Endodermal cell (in vitro differentiated cells): Measurements from ENCODE around the gene AGRN. TPM values are rescaled to one million over a fixed set of nuclear protein-coding genes. Genes with fewer than 3 reads are reported as not detected.
A peak's percentile ranks its signal among the peaks of the same experiment; 100 is the strongest.
"Not testable (repeated sequence)": the region's sequence is repeated elsewhere in the genome, so short reads cannot be mapped to it uniquely, and the experiment has no call there.

ENCODE experiments used
- DNase-seq: peaks from one replicate; pipeline ENCODE4 v3.0.0-alpha.2; 2017
- H3K27ac ChIP-seq: 2 replicates; pipeline ENCODE4 v1.5.1; 2013; ENCODE audit warnings: mild to moderate bottlenecking, low read depth, low read length, moderate library complexity
- H3K27me3 ChIP-seq: 2 replicates; pipeline ENCODE4 v1.6.1; 2013; ENCODE audit warnings: mild to moderate bottlenecking, low read length, moderate library complexity; ENCODE audit not compliant: insufficient read depth, control insufficient read depth, poor library complexity, severe bottlenecking
- H3K36me3 ChIP-seq: 2 replicates; pipeline ENCODE4 v1.7.0; 2013; ENCODE audit warnings: mild to moderate bottlenecking, low read length, moderate library complexity; ENCODE audit not compliant: control insufficient read depth, insufficient read depth
- H3K4me1 ChIP-seq: one replicate; pipeline ENCODE4 v1.7.0; 2013; ENCODE audit warnings: low read length; ENCODE audit not compliant: control insufficient read depth, insufficient read depth
- H3K4me3 ChIP-seq: 2 replicates; pipeline ENCODE4 v1.5.1; 2013; ENCODE audit warnings: mild to moderate bottlenecking, low read length, moderate library complexity
- H3K9ac ChIP-seq: 2 replicates; pipeline ENCODE4 v1.6.1; 2013; ENCODE audit warnings: mild to moderate bottlenecking, low read length, moderate library complexity; ENCODE audit not compliant: poor library complexity, severe bottlenecking; ENCODE audit errors: extremely low read depth
- H3K9me3 ChIP-seq: 2 replicates; pipeline ENCODE4 v1.6.1; 2013; ENCODE audit warnings: mild to moderate bottlenecking, low read length, moderate library complexity; ENCODE audit not compliant: control insufficient read depth
- H3K27ac Mint-ChIP-seq: 2 replicates; pipeline ENCODE4 v1.8.0; 2020; ENCODE audit warnings: mixed read lengths
- H3K27me3 Mint-ChIP-seq: 2 replicates; pipeline ENCODE4 v1.8.0; 2021; ENCODE audit warnings: mild to moderate bottlenecking, mixed read lengths; ENCODE audit not compliant: insufficient read depth
- H3K36me3 Mint-ChIP-seq: 2 replicates; pipeline ENCODE4 v1.8.0; 2020; ENCODE audit warnings: low read depth, mixed read lengths
- H3K4me1 Mint-ChIP-seq: 2 replicates; pipeline ENCODE4 v1.8.0; 2020; ENCODE audit warnings: mixed read lengths
- H3K4me3 Mint-ChIP-seq: 2 replicates; pipeline ENCODE4 v1.8.0; 2020; ENCODE audit warnings: mild to moderate bottlenecking, moderate library complexity, mixed read lengths
- H3K9me3 Mint-ChIP-seq: 2 replicates; pipeline ENCODE4 v1.8.0; 2020; ENCODE audit warnings: mild to moderate bottlenecking, mixed read lengths
- WGBS, 2 experiments: methylation state at CpG; one replicate each; pipeline versions ENCODE4 v1.1.5 to v1.1.7; 2013; ENCODE audit warnings: missing lambda C conversion rate in 2 of 2, mixed read lengths in 1 of 2; ENCODE audit not compliant: insufficient coverage in 1 of 2, insufficient read length in 1 of 2; 5-methylcytosine and 5-hydroxymethylcytosine counted together
- total RNA-seq, 2 donors: library from RNA; stranded (reverse); fragmentation: NEBNext Ultra II Directional in 1 of 2; extraction: Animal tissue kit (Norgen Biotek cat#: 25700) in 1 of 2; gene quantifications; 2 replicates in 1 of 2; 3 replicates in 1 of 2; pipeline ENCODE4 v1.2.1, GENCODE V29; 2021
- TF ChIP-seq, protein P1 (sequence below): fragments of 200-600 bp; sonication (generic); conservative IDR thresholded peaks from 2 replicates; pipeline ENCODE4 v1.5.0; 2021; ENCODE audit warnings: antibody characterized with exemption, mild to moderate bottlenecking

Gene AGRN
- total RNA-seq, 2 donors from 2014 or later = 269 to 288 TPM

DNA sequence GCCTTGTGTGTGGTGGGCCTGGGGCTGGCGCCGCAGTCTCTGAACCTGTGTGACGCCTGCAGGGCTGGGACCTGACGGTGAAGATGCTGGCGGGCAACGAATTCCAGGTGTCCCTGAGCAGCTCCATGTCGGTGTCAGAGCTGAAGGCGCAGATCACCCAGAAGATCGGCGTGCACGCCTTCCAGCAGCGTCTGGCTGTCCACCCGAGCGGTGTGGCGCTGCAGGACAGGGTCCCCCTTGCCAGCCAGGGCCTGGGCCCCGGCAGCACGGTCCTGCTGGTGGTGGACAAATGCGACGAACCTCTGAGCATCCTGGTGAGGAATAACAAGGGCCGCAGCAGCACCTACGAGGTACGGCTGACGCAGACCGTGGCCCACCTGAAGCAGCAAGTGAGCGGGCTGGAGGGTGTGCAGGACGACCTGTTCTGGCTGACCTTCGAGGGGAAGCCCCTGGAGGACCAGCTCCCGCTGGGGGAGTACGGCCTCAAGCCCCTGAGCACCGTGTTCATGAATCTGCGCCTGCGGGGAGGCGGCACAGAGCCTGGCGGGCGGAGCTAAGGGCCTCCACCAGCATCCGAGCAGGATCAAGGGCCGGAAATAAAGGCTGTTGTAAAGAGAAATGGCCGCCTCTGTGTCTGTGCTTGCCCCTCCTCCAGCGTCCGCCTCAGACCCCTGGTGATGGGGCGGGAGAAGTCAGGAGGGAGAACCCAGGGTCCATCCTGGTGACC, 5.8 kb upstream of the AGRN start:
- peaks cover 18% of the 10 kb centered on the region for H3K27me3 Mint-ChIP-seq
- H3K4me1 Mint-ChIP-seq = peaks cover 14% of the 10 kb centered on the region
- H3K9me3 Mint-ChIP-seq = no peaks in the 10 kb centered on the region
- Histone ChIP-seq H3K9ac (peak overlapping the region; percentile 61), H3K27me3 (no peaks in the 10 kb centered on the region), H3K9me3 (no peaks in the 10 kb centered on the region), H3K4me3 (peak overlapping the region; percentile 77), H3K27ac (no peak overlapping the region), H3K36me3 (no peaks in the 10 kb centered on the region), H3K4me1 (no peaks in the 10 kb centered on the region)
- peak; percentile 70 for DNase-seq
- peak overlapping the region; percentile 74 for H3K4me3 Mint-ChIP-seq
- H3K27ac Mint-ChIP-seq = peak overlapping the region; percentile 96
- 64 to 68% methylated on average over 28 to 40 of the region's 41 CpGs for WGBS, 2 experiments
- no peaks in the 10 kb centered on the region for H3K36me3 Mint-ChIP-seq
- TF ChIP-seq, protein P1, sequence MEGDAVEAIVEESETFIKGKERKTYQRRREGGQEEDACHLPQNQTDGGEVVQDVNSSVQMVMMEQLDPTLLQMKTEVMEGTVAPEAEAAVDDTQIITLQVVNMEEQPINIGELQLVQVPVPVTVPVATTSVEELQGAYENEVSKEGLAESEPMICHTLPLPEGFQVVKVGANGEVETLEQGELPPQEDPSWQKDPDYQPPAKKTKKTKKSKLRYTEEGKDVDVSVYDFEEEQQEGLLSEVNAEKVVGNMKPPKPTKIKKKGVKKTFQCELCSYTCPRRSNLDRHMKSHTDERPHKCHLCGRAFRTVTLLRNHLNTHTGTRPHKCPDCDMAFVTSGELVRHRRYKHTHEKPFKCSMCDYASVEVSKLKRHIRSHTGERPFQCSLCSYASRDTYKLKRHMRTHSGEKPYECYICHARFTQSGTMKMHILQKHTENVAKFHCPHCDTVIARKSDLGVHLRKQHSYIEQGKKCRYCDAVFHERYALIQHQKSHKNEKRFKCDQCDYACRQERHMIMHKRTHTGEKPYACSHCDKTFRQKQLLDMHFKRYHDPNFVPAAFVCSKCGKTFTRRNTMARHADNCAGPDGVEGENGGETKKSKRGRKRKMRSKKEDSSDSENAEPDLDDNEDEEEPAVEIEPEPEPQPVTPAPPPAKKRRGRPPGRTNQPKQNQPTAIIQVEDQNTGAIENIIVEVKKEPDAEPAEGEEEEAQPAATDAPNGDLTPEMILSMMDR = no peak

DNA sequence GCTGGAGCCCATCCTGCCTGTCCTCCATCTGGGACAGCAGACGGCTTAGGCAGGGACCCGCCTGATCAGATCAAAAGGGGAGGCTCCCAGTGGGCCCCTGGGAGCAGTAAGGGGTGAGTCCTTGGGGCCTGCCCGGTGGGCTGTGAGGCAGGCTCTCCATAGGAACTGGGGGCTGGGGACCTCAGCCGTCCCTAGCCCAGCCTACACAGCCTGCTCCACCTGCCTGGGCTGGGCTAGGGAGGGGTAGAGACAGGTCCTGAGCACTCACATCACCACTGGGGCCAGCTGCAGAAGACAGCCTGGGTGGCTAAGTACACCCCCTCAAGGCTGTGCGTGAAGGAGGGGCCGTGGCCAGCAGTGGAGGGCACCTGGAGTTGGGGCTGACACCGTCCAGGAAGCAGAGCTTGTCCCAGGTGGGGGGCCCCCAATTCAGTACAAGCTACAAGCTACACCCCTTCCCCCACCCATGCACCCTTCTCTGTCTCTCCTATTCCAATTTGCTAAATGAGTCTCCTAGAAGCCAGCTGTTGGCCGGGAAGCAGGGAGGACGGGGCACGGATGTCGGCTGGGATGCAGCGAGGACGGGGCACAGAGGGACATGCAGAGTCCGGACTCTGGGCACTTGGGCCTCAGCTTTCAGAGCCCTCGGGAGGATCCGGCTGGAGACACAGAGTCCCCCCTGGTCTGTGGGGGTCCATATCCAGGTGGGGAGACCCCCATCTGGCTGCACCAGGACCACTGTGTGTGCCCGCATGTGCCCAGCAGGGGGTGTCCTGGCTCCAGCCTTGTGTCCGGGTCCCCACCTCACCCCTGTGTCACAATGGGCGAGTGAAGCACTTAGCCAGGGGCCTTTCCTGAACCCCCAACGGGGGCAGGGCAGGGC, 4.9 kb upstream of the AGRN start:
- no peaks in the 10 kb centered on the region for H3K9me3 ChIP-seq
- H3K4me1 ChIP-seq = no peaks in the 10 kb centered on the region
- Mint-ChIP-seq H3K27ac (no peak overlapping the region), H3K36me3 (no peaks in the 10 kb centered on the region), H3K9me3 (no peaks in the 10 kb centered on the region), H3K27me3 (peaks cover 16% of the 10 kb centered on the region), H3K4me3 (peak overlapping the region; percentile 74), H3K4me1 (peaks cover 14% of the 10 kb centered on the region)
- WGBS, 2 experiments = 82 to 87% methylated on average over 12 to 20 of the region's 20 CpGs
- TF ChIP-seq, protein P1 = peak; percentile 45
- no peak overlapping the region for H3K9ac ChIP-seq
- no peaks in the 10 kb centered on the region for H3K27me3 ChIP-seq
- H3K27ac ChIP-seq = no peak overlapping the region
- no peaks in the 10 kb centered on the region for H3K36me3 ChIP-seq
- DNase-seq = peak; percentile 71
- H3K4me3 ChIP-seq = peak overlapping the region; percentile 77

DNA sequence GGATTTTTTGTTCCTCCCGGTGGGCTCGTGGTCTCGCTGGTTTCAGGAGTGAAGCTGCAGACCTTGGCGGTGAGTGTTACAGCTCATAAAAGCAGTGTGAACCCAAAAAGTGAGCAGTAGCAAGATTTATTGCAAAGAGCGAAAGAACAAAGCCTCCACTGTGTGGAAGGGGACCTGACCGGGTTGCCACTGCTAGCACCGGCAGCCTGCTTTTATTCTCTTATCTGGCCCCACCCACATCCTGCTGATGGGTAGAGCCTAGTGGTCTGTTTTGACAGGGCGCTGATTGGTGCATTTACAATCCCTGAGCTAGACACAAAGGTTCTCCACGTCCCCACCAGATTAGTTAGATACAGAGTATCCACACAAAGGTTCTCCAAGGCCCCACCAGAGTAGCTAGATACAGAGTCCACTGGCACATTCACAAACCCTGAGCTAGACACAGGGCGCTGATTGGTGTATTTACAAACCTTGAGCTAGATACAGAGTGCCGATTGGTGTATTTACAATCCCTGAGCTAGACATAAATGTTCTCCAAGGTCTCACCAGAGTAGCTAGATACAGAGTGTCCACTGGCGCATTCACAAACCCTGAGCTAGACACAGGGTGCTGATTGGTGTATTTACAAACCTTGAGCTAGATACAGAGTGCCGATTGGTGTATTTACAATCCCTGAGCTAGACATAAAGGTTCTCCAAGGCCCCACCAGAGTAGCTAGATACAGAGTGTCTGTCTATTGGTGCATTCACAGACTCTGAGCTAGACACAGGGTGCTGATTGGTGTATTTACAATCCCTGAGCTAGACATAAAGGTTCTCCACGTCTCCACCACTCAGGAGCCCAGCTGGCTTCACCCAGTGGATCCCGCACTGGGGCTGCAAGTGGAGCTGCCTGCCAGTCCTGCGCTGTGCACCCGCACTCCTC, 2.3 kb upstream of the AGRN start:
- H3K9ac ChIP-seq, DNase-seq, H3K27me3 ChIP-seq, H3K36me3 ChIP-seq, H3K4me3 Mint-ChIP-seq, H3K9me3 Mint-ChIP-seq, H3K4me3 ChIP-seq, H3K4me1 ChIP-seq, H3K9me3 ChIP-seq, H3K27ac Mint-ChIP-seq, H3K36me3 Mint-ChIP-seq, H3K27ac ChIP-seq: not testable (repeated sequence)
- H3K27me3 Mint-ChIP-seq = peaks cover 25% of the 10 kb centered on the region
- WGBS, 2 experiments = 89 to 93% methylated on average over 13 to 17 of the region's 17 CpGs
- peaks cover 16% of the 10 kb centered on the region for H3K4me1 Mint-ChIP-seq

DNA sequence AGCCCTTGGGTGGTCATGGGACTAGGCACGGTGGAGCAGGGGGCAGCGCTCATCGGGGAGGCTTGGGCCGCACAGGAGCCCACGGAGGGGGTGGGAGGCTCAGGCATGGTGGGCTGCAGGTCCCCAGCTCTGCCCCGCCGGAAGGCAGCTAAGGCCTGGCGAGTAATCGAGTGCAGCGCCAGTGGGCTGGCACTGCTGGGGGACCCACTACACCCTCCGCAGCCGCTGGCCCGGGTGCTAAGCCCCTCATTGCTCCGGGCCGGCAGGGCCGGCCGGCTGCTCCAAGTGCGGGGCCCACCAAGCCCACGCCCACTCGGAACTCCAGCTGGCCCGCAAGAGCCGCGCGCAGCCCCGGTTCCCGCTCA, 1.6 kb upstream of the AGRN start:
- DNase-seq, H3K4me3 Mint-ChIP-seq, H3K27ac Mint-ChIP-seq, H3K27me3 ChIP-seq, H3K36me3 ChIP-seq, H3K9me3 ChIP-seq, H3K27ac ChIP-seq, H3K4me3 ChIP-seq, H3K4me1 ChIP-seq, H3K9me3 Mint-ChIP-seq, H3K9ac ChIP-seq: not testable (repeated sequence)
- 96% methylated on average over 12 to 26 of the region's 26 CpGs for WGBS, 2 experiments
- Mint-ChIP-seq H3K27me3 (peaks cover 27% of the 10 kb centered on the region), H3K4me1 (peaks cover 15% of the 10 kb centered on the region), H3K36me3 (peaks cover 14% of the 10 kb centered on the region)
